Keratinocyte (primary cell): Measurements from ENCODE around the gene S100A14.

Source experiments
- CTCF ChIP-seq, 3 experiments: IDR thresholded peaks in 1 of 3; conservative IDR thresholded peaks in 1 of 3; optimal IDR thresholded peaks in 1 of 3; 2 replicates in 2 of 3; 3 replicates in 1 of 3; pipeline versions ENCODE3 to v1.5.1; 2011; ENCODE audit warnings: low read length in 3 of 3, mild to moderate bottlenecking in 3 of 3, moderate library complexity in 2 of 3, control low read depth in 1 of 3, inconsistent platforms in 1 of 3; ENCODE audit not compliant: insufficient read depth in 2 of 3; ENCODE audit errors: extremely low read depth in 1 of 3
- EZH2 ChIP-seq: IDR thresholded peaks from one replicate; pipeline ENCODE4 v1.6.1; 2012; ENCODE audit warnings: inconsistent platforms, mild to moderate bottlenecking, low read length, moderate library complexity

GRCh38 chr1:153610334-153610733, 5.8 kb downstream of the S100A14 start:
- TF ChIP-seq CTCF (optimal IDR thresholded peaks at IDR 0.05 in 1 of 3, IDR thresholded peaks at IDR 0.05 in 1 of 3, conservative IDR thresholded peaks at IDR 0.05 in 1 of 3; ENCODE audit: extremely low read depth in 1 of 3, insufficient read depth in 2 of 3, low read length in 3 of 3) (no peak), EZH2 (no peak)
